ENCODE results near the gene KAT6B.

GRCh38 chr10:75061709-75062505, 235.5 kb downstream of the KAT6B start:
- no peak for TF ChIP-seq CTCF (IDR thresholded peaks at IDR 0.05)
- no peak for TF ChIP-seq POLR2A (IDR thresholded peaks at IDR 0.05)

All from uterus (tissue), 2 donors.